GM20000 (cell line): ENCODE results near the gene CXXC1.

Experiments
- DNase-seq: peaks from one replicate; pipeline ENCODE4 v3.0.0; 2012; ENCODE audit warnings: low spot score
- CTCF ChIP-seq: IDR thresholded peaks from 2 replicates; pipeline ENCODE4 v1.5.1; 2012; ENCODE audit warnings: mild to moderate bottlenecking, control low read depth; ENCODE audit errors: extremely low read depth, missing control alignments

Gene CXXC1

GRCh38 chr18:50279752-50280151 lies 7.7 kb downstream of the CXXC1 start:
- DNase-seq, result no peak
- TF ChIP-seq CTCF, result no peak

GRCh38 chr18:50277942-50278341 lies 9.6 kb downstream of the CXXC1 start:
- TF ChIP-seq CTCF, result no peak
- DNase-seq, result no peak

GRCh38 chr18:50276452-50276851 lies 11.0 kb downstream of the CXXC1 start:
- TF ChIP-seq CTCF, result no peak
- no peak for DNase-seq

- DNase-seq, result no peak
- TF ChIP-seq CTCF, result no peak
Measured at GRCh38 chr18:50275503-50276036, 11.9 kb downstream of the CXXC1 start.

GRCh38 chr18:50274941-50275340 lies 12.6 kb downstream of the CXXC1 start:
- DNase-seq, result no peak
- TF ChIP-seq CTCF, result no peak

- DNase-seq, result no peak
- no peak for TF ChIP-seq CTCF
Measured at GRCh38 chr18:50274044-50274442, 13.4 kb downstream of the CXXC1 start.

- TF ChIP-seq CTCF, result no peak
- no peak for DNase-seq
Measured at GRCh38 chr18:50273203-50274043, 14.1 kb downstream of the CXXC1 start.
